Transverse colon (tissue), 3 donors: ENCODE measurements around the gene JMJD1C.

Source experiments
- EP300 ChIP-seq: sonication (generic); formaldehyde crosslinking; IDR thresholded peaks from one replicate; pipeline ENCODE4 v1.6.1; 2017; ENCODE audit warnings: antibody characterized with exemption, low read depth
- TF ChIP-seq, protein P1 (sequence below), 5 experiments: fragments of 200-600 bp in 3 of 5; fragments of 450-650 bp in 2 of 5; sonication (generic) in 3 of 5; IDR thresholded peaks; 1 replicate in 2 of 5; 2 replicates in 3 of 5; pipeline ENCODE4 v1.5.1; 2016 to 2017; ENCODE audit warnings: antibody characterized with exemption in 5 of 5, inconsistent platforms in 3 of 5, mild to moderate bottlenecking in 2 of 5, moderate library complexity in 1 of 5

- no peak for TF ChIP-seq EP300
- TF ChIP-seq, protein P1, sequence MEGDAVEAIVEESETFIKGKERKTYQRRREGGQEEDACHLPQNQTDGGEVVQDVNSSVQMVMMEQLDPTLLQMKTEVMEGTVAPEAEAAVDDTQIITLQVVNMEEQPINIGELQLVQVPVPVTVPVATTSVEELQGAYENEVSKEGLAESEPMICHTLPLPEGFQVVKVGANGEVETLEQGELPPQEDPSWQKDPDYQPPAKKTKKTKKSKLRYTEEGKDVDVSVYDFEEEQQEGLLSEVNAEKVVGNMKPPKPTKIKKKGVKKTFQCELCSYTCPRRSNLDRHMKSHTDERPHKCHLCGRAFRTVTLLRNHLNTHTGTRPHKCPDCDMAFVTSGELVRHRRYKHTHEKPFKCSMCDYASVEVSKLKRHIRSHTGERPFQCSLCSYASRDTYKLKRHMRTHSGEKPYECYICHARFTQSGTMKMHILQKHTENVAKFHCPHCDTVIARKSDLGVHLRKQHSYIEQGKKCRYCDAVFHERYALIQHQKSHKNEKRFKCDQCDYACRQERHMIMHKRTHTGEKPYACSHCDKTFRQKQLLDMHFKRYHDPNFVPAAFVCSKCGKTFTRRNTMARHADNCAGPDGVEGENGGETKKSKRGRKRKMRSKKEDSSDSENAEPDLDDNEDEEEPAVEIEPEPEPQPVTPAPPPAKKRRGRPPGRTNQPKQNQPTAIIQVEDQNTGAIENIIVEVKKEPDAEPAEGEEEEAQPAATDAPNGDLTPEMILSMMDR (IDR thresholded peaks at IDR 0.05), result no peak
Observed at GRCh38 chr10:63265683-63266235, 200.0 kb downstream of the JMJD1C start.
